HG02884 (cell line): ENCODE measurements around the gene WFDC12.

Experiments
- ATAC-seq: cut with Tn5 transposase; IDR thresholded peaks from one replicate; pipeline ENCODE4 v1.9.1; 2021; ENCODE audit warnings: mild to moderate bottlenecking, moderate library complexity; ENCODE audit not compliant: unreplicated experiment

The WFDC12 gene

DNA sequence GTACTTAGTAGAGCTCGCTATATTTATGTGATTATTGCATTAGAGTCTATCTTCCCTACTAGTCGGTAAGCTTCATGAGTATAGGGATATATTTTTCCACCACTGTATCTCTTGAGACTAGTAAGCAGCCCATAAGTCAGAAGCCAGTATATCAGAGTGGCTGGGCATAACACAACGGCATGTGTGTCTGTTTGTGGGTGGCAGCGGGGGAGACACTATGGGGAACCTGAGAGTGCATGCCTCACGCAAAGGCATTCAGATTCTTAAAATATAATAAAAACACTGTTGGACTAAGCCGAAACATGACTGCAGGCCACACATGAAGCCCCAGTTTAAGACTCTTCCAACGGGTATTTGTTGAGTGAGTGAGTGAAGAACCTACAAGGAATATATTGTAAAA, 31.4 kb downstream of the WFDC12 start:
- ATAC-seq: no peak

DNA sequence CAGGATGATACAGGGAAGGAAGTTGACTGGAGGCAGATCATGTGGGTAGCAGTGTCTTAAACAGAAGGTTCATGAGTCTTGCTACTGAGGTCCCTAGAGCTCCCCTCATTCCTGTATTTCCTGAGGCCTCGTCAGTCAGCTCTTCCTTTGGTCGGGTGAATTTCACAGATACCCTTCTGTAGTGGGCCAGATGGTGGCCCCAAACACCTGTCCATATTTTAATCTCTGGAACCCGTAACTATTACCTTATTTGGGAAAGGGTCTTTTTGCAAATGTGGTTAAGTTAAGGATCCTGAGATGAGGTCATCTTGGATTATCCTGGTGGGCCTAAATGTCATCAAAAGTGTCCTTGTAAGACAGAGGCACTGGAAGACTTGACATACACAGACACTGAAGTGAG, 32.9 kb downstream of the WFDC12 start:
- no peak for ATAC-seq

DNA sequence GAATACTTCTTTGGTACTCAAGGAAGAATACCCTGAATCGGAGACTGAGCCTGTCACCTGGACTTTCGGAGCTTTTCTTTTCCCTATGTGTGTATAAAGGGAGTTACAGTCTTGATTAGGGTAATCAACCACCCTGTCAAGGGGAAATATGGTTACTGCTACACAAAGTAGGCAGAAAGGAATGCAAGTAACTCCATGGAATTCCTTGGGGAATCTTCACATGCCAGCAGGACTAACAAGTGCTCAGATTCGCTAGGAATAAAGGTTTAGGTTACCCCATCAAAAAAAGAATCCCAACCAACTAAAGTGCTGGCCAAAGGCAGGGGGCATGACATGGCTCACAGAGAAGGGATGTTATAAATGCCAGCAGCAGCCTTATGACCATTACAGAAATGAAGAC, 33.8 kb downstream of the WFDC12 start:
- no peak for ATAC-seq

DNA sequence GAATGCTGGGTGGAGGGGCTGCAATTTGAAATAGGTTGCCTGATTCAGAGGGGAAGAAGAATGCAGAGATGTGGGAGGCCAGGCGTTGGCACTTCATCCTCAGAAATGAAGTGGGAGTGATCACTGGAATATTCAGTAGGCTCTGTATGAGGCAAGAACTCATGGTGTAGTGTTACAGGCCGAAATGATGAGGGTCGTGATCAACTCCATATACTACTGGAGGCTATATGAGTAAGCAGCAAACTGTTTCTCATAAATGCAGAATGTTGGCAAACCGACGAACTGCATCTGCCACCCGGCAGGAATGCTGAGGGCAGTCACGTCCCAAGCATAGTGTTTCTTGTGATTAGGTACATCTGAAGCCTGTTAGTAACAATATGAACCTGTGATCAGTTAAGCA, 36.0 kb downstream of the WFDC12 start:
- no peak for ATAC-seq

DNA sequence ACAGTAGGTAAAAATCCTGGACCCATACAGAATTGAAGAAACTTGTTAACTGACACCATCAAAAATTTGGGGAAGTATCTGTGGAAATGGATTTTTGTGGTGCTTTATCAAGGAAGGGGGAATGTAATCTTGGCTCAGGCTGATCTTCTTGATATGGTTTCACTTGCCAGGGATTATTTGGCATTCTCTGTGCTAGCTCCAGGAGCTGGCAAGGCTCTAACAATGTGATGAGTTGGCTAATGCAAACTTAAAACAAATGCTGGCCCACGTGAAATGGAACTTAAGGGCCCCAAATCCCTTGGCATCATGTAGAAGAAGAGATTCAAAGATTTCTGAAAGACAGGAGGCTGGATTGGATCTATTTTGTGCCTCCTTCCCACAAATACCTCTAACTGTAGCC, 36.5 kb downstream of the WFDC12 start:
- no peak for ATAC-seq

DNA sequence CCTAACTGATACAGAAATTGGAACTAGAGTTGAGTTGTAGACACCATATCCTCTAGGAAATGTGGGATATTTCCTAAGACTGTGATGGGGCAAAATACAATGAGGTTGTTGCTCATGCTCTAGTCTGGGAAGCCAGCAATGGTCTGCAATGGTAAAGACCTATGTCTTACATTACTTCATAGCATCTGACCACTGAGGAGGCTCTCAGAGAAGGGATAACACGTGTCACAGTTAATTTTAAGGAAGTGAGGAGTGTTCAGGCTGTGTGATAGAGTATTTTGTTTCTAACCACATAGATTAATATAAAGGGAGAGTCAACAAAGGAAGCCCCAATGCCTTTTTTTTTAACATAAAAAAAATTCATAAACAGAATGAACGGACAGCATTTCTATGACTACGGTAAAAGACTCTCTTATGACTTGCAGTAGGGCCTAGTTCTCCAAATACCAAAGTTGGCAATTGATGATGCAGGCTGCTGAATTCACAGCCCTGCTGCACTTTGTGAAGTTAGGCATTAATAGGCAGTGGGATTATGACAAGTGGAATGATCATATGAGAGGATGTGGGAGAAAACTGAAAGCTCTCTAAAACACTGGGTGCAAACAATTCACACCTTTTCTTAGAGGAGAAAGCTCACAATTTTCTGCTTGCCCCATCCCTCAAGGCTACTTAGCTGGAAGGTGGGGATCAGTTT, 37.0 kb downstream of the WFDC12 start:
- no peak for ATAC-seq

DNA sequence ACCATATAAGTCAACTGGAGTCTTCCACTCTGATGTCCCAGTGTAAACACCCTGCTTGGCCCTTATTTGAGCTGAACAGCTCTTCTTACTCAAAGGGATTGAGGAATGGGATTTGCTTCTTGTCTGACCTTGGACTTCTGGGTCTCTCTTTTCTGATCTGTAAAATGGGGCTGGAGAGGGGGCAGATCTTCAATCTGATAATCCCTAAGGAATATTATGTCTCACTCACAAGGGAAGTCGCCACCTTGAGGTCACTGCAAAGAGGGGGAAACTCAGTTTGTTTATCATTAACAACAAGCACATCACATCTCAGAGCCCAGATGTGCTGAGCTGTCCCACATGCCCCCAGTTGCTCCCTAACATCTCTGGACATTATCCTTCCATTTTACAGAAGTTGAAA, 38.4 kb downstream of the WFDC12 start:
- ATAC-seq: no peak

DNA sequence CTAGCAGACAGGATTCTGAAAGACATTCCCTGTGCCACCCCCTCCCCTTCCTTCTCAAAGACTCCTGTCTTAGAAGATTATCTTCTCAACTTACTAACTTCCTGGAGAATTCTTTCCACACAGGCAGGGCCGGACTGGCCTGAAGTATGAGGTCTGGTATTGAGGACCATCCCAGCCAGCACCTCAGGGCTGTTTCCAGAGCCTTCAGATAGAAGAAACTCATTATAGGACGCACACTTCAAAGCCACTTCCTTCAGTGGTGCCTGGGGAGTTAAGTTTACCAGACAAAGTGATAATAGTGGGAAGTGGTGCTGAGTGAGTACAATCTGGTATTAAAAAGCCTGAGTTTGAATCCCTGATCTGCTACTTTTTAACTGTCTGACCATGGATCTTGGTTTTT, 39.0 kb downstream of the WFDC12 start:
- no peak for ATAC-seq

DNA sequence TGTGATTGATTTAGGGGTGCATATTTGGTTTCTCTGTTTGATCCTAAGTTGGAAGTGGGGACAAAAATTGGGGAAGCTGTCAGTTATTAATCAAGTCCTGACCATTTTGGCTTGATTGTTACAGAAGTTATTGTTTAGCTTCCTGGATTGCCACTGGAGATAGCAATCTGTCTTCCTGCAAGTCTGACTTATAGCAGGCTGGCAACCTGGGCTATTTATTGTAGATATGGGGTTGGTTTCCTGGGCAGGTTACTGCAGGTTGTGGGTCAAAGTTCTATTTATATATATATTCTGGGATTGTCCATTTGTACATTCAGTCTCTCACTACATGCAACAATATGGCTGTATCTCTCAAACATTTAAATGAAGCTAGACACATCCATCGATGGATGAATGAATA, 41.1 kb downstream of the WFDC12 start:
- no peak for ATAC-seq

DNA sequence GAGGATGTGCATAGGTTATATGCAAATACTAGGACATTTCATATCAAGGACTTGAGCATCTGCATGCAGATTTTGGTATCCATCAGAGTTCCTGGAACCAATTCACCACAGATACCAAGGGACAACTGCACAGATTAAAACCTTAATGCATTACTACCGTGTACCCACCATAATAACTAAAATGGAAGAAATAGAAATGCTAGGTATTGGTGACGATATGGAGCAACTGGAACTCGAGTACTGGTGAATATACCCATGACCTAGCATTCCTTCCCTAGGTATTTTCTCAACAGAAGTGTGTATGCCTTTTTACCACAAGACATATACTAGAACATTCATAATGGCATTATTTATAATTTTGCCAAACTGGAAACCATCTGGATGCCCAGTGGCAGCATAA, 41.8 kb downstream of the WFDC12 start:
- ATAC-seq: no peak

DNA sequence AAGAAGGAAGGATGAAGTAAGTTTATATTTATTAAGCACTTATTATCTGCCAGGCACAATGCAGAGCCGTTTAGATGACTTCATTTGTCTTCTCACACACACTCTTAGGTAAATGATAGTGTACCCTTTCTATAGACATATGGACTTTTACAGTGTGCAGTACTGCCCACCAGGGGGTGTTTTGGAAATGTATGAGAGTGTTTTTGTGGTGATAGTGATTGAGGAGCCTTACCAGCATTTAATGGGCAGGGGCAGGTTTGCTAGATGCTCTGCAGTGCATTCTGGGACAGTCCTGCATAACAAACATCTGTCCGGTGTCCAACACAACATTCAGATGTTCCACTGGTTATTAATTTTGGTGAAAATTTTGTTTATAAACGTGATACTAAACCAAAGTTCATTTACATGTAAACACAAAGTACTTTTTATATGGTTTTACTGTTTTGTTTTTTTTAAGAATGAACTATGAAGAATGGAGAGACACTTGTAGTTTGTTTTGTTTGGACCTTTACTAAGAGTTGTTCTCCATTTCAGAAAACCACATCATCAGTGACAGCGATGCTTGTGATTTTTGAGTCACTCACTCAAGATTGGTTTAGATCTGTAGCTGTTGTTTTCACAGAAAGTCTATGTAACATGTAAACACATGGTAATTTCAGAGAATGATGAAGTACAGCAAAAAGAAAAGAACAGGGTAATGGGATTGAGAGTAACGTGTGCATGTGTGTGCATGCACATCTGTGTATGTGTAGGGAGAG, 43.2 kb downstream of the WFDC12 start:
- ATAC-seq: no peak

DNA sequence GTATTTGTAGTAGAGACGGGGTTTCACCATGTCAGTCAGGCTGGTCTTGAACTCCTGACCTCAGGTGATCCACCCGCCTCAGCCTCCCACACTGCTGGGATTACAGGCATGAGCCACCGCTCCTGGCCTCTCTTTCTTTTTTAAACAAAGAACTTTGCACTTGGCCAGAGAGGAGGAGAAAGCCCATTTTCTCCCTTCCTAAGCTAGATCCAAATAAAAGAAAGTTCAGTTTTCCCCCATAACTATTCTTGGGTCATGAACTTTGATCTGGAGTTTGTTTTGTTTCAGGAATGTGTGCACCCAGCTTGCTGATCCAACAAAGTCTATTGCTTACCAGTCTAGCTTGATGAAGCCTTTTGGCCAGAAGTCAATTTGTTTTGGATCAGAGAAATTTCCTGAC, 46.7 kb downstream of the WFDC12 start:
- ATAC-seq: no peak
